Liver (tissue), 9 donors: ENCODE measurements around the gene MICAL3. TPM values are rescaled to one million over a fixed set of nuclear protein-coding genes. Genes with fewer than 3 reads are reported as not detected.

Source experiments
- DNase-seq: peaks from one replicate; pipeline ENCODE4 v3.0.0-alpha.2; 2017; ENCODE audit warnings: low spot score
- H3K27ac ChIP-seq, 2 donors: one replicate each; pipeline ENCODE4 v1.7.0; 2013; ENCODE audit warnings: inconsistent platforms in 2 of 2, low read length in 2 of 2, control low read depth in 1 of 2, low read depth in 1 of 2, mild to moderate bottlenecking in 1 of 2
- H3K27me3 ChIP-seq, 4 donors: one replicate each; pipeline versions ENCODE4 v1.6.1 to v1.7.0; 2013; ENCODE audit warnings: low read length in 3 of 4, inconsistent platforms in 1 of 4, mild to moderate bottlenecking in 1 of 4, moderate library complexity in 1 of 4; ENCODE audit not compliant: control insufficient read depth in 4 of 4, insufficient read depth in 4 of 4
- H3K36me3 ChIP-seq, 4 donors: one replicate each; pipeline versions ENCODE4 v1.6.1 to v1.7.0; 2013; ENCODE audit warnings: low read length in 3 of 4, mild to moderate bottlenecking in 3 of 4, low read depth in 1 of 4, moderate library complexity in 1 of 4; ENCODE audit not compliant: control insufficient read depth in 4 of 4, insufficient read depth in 3 of 4
- H3K4me1 ChIP-seq, 4 donors: one replicate each; pipeline versions ENCODE4 v1.6.1 to v1.7.0; 2013; ENCODE audit warnings: low read length in 3 of 4, mild to moderate bottlenecking in 3 of 4, moderate library complexity in 1 of 4; ENCODE audit not compliant: control insufficient read depth in 4 of 4, insufficient read depth in 4 of 4
- H3K4me3 ChIP-seq, 3 donors: one replicate each; pipeline versions ENCODE4 v1.6.1 to v1.7.0; 2013; ENCODE audit warnings: low read length in 3 of 3, control low read depth in 1 of 3, low read depth in 1 of 3, mild to moderate bottlenecking in 1 of 3
- H3K9ac ChIP-seq, 2 donors: one replicate each; pipeline ENCODE4 v1.7.0; 2013; ENCODE audit warnings: low read length in 2 of 2, mild to moderate bottlenecking in 2 of 2, moderate library complexity in 2 of 2, control low read depth in 1 of 2, low read depth in 1 of 2
- H3K9me3 ChIP-seq, 4 donors: one replicate each; pipeline versions ENCODE4 v1.6.1 to v1.7.0; 2013; ENCODE audit warnings: low read length in 3 of 4; ENCODE audit not compliant: control insufficient read depth in 4 of 4
- ATF3 ChIP-seq: IDR thresholded peaks from 2 replicates; pipeline ENCODE4 v1.6.1; 2016; ENCODE audit warnings: antibody characterized with exemption
- CTCF ChIP-seq: fragments of 150-350 bp; IDR thresholded peaks from 2 replicates; pipeline ENCODE4 v1.5.1; 2017; ENCODE audit warnings: improper control_type of control experiment, low read depth, low read length; ENCODE audit not compliant: missing input control
- FOXA1 ChIP-seq: IDR thresholded peaks from 2 replicates; pipeline ENCODE4 v1.6.1; 2016; ENCODE audit warnings: antibody characterized with exemption
- FOXA2 ChIP-seq: IDR thresholded peaks from 2 replicates; pipeline ENCODE4 v1.6.1; 2016; ENCODE audit warnings: antibody characterized with exemption
- GABPA ChIP-seq, 2 donors: IDR thresholded peaks in 1 of 2; conservative IDR thresholded peaks in 1 of 2; 2 replicates each; pipeline ENCODE4 v1.6.1; 2016; ENCODE audit warnings: antibody characterized with exemption in 2 of 2, mild to moderate bottlenecking in 1 of 2, moderate library complexity in 1 of 2
- HNF4A ChIP-seq, 2 donors: conservative IDR thresholded peaks; 2 replicates each; pipeline ENCODE4 v1.6.1; 2016; ENCODE audit warnings: antibody characterized with exemption in 2 of 2, mild to moderate bottlenecking in 2 of 2
- HNF4G ChIP-seq: IDR thresholded peaks from 2 replicates; pipeline ENCODE4 v1.6.1; 2016; ENCODE audit warnings: antibody characterized with exemption
- JUND ChIP-seq, 2 donors: IDR thresholded peaks; 2 replicates each; pipeline ENCODE4 v1.6.1; 2016; ENCODE audit warnings: antibody characterized with exemption in 2 of 2
- MAX ChIP-seq: IDR thresholded peaks from 2 replicates; pipeline ENCODE4 v1.6.1; 2016; ENCODE audit warnings: antibody characterized with exemption
- REST ChIP-seq: IDR thresholded peaks from 2 replicates; pipeline ENCODE4 v1.6.1; 2016; ENCODE audit warnings: antibody characterized with exemption, mild to moderate bottlenecking
- SP1 ChIP-seq: IDR thresholded peaks from 2 replicates; pipeline ENCODE4 v1.6.1; 2018; ENCODE audit warnings: antibody characterized with exemption, mild to moderate bottlenecking
- TAF1 ChIP-seq: conservative IDR thresholded peaks from 2 replicates; pipeline ENCODE4 v1.6.1; 2016; ENCODE audit warnings: antibody characterized with exemption, mild to moderate bottlenecking
- YY1 ChIP-seq: IDR thresholded peaks from 2 replicates; pipeline ENCODE4 v1.6.1; 2016; ENCODE audit warnings: antibody characterized with exemption, mild to moderate bottlenecking
- ZBTB33 ChIP-seq: IDR thresholded peaks from 2 replicates; pipeline ENCODE4 v1.6.1; 2016; ENCODE audit warnings: antibody characterized with exemption
- WGBS: extraction: QIAGEN DNeasy Blood & Tissue Kit; methylation state at CpG from one replicate; pipeline ENCODE4 v1.1.7; 2013; 5-methylcytosine and 5-hydroxymethylcytosine counted together
- polyA plus RNA-seq, 2 donors: library from polyadenylated mRNA; stranded (reverse) in 1 of 2; unstranded in 1 of 2; fragments of 200-250 nt in 1 of 2; fragments of >200 nt in 1 of 2; fragmentation: Nextera tagmentation in 1 of 2; extraction: Ambion mirVana in 1 of 2; gene quantifications; one replicate each; pipeline versions ENCODE4 v1.2.1 to v1.2.3, GENCODE V29; 2013 to 2015
- total RNA-seq, 2 donors: library from RNA; depleted of rRNA; stranded (reverse); fragments of >200 nt; gene quantifications; one replicate each; pipeline ENCODE4 v1.2.3, GENCODE V29; 2014
- donor health status: healthy.
- donor health status: healthy.
- donor health status: healthy.
- donor health status: healthy.
- donor health status: healthy.

The MICAL3 gene
- total and polyA plus RNA-seq, 4 donors, result 6.4 to 38.4 (median 23.4) TPM

- no peaks in the 10 kb centered on the region for H3K27me3 ChIP-seq
- no peaks in the 10 kb centered on the region for H3K9me3 ChIP-seq
- H3K36me3 ChIP-seq, result peaks cover 5 to 22% (median 15%) of the 10 kb centered on the region in 4 donors
- no peak overlapping the region for H3K4me3 ChIP-seq
- no peak overlapping the region for H3K27ac ChIP-seq
- no peak for DNase-seq
- WGBS, result 97% methylated on average over 8 of the region's 8 CpGs
- peaks cover 0 to 36% (median 24%) of the 10 kb centered on the region in 4 donors for H3K4me1 ChIP-seq
- TF ChIP-seq FOXA1, result no peak
- no peak for TF ChIP-seq HNF4G
- no peak for TF ChIP-seq SP1
- TF ChIP-seq REST, result no peak
- no peak for TF ChIP-seq HNF4A (conservative IDR thresholded peaks at IDR 0.05)
- TF ChIP-seq MAX, result no peak
- no peak for TF ChIP-seq GABPA (IDR thresholded peaks at IDR 0.05 in 1 of 2, conservative IDR thresholded peaks at IDR 0.05 in 1 of 2)
- H3K9ac ChIP-seq, result no peak overlapping the region
These were observed 141.6 kb downstream of the MICAL3 start for GRCh38 chr22:17882727-17883126.

- Histone ChIP-seq H3K4me1 (peaks cover 0 to 36% (median 24%) of the 10 kb centered on the region in 4 donors), H3K27me3 (no peaks in the 10 kb centered on the region), H3K9me3 (no peaks in the 10 kb centered on the region), H3K9ac (no peak overlapping the region), H3K36me3 (peaks cover 5 to 16% (median 12%) of the 10 kb centered on the region in 4 donors), H3K4me3 (no peak overlapping the region), H3K27ac (no peak overlapping the region)
- no peak for DNase-seq
- 98% methylated on average over 2 of the region's 2 CpGs for WGBS
- TF ChIP-seq TAF1 (no peak), SP1 (no peak), CTCF (no peak), ZBTB33 (no peak), FOXA2 (no peak), YY1 (no peak), HNF4G (no peak), JUND (IDR thresholded peaks at IDR 0.05) (no peak), ATF3 (no peak)
These were observed 142.2 kb downstream of the MICAL3 start for GRCh38 chr22:17882162-17882561.
